GM18498 (cell line): Measurements from ENCODE around the gene ZBP1.

Experiments
- ATAC-seq: cut with Tn5 transposase; IDR thresholded peaks from one replicate; pipeline ENCODE4 v1.9.1; 2021; ENCODE audit warnings: mild to moderate bottlenecking, moderate library complexity; ENCODE audit not compliant: unreplicated experiment

The ZBP1 gene

DNA sequence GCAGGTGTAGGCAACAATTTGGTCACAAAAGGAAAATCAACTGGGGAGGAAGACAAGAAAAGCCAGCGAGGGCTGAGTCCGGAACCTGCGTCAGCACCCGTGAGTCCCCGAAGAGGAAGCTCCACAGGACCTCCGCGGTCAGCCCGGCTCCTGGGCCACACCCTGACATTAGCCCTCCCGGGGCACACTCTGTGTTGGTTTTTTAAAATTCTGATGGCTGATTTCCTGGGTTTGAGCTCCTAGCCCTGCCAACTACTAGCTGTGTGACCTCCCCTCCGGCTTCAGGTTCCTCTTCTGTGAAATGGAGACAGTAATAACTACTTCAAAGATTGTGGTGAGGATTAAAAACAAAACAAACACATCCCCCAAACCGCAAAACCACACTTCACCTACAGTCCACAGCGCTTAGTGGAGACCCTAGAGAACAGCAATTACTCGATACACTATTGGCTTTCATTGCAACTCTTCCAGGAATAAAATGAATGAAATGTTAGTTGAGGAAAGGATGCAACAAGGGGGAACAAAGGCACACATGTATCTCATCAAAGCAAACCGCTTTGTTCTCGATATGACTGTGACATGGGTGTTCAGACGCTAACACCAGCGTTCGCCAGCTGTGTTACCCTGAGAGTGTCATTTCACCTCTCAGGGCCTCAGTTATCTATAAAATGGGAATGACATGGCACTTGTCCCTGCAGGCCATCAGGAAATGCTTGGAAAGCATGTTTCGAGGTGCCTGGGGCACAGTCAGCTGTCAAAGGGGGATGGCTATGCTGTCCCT lies 985 bp downstream of the ZBP1 start:
- peak; percentile 54 for ATAC-seq

DNA sequence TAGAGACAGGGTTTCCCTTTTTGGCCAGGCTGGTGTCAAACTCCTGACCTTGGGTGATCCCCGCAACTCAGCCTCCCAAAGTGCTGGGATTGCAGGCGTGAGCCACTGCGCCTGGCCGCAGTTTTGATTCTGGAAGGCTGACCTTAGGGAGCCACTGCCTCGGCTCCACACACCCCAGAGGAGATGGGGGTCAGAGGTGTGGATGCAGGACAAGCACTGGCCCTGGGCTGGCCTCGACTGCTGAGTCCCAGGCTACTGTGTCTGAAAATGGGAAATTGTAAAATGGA lies 1.5 kb downstream of the ZBP1 start:
- ATAC-seq = peak; percentile 0

DNA sequence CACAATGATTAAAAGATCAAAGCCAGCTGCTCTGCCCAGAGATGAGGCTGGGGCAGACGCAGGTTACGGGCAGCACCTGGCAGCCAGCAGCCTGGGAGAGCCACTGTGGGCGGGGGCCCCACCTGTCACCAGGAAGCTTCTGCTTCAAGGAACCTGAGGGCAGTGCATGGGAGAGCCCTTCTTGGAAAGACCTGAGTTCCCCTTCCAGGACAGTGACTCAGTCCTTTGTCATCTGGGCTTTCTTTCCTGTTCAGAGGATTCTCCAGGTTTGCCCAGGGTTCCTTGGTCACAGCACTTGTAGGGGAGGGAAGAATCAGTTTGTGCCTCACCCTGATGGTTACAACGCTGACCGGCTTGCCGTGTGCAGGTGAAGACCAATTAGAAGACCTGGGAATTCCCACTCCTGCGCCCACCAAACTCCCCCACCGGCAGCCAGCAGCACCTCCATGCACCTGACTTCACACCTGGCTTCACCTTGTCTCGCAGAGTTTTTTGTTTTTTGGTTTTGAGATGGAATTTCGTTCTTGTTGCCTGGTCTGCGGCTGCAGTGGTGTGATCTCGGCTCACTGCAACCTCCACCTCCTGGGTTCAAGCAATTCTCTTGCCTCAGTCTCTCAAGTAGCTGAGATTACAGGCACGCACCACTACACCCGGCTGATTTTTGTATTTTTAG lies 2.0 kb downstream of the ZBP1 start:
- ATAC-seq = no peak

DNA sequence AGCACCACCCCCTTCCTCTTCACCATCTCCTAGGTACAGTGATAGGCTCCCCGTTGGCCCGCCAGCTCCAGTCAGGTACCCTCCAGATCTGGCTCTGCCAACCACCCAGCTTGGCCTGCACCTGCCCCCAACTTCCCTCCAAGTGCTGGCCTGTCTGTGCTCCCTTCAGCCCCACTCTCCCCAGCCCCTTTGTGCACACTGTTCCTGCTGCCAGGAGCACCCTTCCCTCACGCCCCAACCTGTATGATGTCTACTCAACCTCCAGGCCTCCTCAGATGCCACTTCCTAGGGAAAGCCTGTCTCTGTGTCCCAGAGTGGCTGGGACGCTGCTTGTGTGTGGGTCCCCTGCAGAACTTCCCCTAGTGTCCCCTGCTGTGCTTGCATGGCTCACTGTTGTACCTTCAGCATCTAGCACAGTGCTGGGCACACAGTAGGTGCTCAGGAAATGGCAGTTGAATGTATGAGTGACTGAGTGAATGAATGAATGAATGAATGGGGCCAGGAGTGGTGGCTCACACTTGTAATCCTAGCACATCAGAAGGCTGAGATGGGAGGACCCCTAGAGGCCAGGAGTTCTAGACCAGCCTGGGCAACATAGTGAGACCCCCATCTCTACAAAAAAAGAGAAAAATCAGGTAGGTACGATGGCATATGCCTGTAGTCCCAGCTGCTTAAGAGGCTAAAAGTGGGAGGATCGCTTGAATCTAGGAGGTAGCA lies 3.0 kb downstream of the ZBP1 start:
- no peak for ATAC-seq

DNA sequence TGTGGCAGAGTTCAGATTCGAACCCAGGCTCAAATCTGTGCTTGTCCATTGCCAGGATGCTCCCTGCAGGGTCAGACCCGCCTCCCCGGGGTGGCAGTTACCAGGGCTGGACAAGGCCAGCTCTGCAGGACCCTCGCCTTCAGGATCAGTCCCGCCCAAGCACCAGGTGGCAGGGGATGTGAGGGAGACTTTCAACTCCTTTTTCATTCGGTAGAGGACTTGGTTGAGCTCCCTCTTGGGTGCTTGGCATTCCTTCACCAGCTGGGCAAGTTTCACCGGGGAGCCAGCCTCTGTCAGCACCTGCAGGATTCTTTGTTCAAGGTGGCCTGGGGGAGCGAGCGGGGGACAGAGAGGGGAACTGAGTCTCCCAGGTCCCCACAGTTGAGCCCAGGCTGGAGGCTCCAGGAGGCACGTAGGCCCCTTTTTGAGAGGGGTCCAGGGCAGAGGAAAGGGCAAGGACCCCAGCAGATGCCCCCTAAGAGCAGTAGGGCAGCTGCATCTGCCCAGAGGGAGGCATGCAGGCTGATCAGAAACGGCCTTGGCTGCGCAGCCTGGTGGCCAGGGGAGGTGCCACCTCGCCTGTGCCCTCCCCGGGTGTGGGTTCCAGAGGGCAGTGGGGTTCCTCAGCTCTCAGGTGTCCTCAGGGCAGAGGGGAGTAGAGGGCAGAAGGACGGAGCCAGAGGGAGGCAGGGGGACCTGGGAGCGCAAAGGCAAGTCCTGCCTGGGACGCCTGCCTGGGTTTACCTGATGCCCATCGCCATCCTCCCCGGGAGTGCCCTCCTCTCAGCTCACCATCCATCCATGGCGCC lies 3.9 kb downstream of the ZBP1 start:
- no peak for ATAC-seq

DNA sequence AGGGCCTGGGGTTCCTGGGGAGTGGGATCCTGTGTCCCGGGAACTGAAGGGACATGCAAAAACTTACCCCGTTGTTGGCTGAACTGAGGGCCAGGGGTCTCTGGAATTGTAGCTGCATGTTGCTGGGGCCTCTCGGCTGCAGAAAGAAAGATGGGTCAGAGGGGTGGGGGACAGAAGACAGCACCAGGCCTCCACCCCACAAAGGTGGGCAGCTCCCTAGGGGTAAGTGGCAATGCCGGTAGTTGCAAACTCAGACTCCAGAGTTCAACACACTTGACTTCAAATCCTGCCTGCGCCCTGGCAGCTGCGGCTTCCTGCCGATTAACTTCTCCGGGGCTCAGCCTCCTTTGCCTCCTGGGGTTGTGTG lies 4.8 kb downstream of the ZBP1 start:
- ATAC-seq = no peak

DNA sequence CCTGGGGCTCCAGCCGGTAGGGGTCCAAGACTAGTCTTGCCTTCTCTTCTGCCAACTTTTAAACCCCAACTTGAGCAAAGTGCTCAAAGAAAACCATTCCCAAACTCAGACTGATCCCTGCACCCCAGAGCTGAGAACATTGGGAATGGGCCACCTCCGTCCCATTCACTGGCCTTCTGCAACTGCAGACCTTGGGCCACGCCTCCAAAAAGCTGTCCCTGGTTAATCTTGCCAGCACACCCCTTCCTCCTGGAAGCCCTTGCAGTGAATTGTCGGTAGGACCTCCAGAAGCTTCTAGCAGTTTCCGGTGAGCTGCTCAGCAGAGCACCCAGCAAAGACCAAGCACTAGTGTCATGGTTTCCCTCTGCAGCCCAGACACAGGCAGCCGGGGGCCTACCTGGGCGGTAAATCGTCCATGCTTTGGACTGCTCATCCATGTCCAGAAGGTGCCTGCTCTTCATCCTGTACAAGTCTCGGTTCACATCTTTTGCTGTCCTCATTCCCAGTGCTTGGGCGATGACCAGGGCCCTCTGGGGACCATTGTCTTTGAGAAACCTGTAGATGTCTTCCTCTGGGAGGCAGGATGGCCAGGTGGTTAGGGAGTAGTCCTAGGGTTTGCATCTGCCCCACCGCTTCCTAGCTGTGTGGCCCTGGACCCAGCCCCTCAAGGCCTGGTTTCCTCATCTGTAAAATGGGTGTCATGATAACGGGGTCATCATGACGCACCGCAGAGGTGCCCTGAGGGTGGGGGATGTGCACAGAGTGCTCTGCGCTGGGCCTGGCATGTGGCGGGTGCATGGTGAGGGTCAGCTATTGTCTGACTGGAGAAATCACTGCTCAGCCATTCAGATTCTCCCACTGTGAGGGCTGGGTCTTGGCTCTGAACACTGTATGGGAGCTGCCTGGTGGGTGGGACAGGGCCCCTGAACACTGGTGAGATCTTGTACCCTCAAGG lies 5.5 kb downstream of the ZBP1 start:
- no peak for ATAC-seq

DNA sequence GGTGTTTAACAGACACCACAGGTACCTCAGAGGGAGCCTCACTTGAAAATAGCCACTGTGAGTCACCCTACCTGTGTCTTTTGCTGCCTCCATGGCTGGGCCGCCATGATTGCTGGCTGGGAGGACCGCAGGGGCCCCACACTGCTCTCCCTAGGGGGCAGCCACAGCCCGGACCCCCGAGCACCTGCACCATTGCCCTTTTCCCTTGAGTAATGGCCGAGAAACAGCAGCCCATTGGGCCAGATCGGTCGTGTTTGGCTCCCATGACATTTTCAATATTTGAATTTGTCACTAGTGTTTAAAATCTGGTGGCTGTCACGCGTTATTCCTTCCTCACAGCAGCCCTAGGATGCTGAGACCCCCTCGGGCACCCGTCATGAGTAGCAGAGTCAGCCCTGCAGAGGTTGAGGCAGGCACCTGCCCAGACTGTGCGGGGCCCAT lies 6.7 kb downstream of the ZBP1 start:
- ATAC-seq = no peak

DNA sequence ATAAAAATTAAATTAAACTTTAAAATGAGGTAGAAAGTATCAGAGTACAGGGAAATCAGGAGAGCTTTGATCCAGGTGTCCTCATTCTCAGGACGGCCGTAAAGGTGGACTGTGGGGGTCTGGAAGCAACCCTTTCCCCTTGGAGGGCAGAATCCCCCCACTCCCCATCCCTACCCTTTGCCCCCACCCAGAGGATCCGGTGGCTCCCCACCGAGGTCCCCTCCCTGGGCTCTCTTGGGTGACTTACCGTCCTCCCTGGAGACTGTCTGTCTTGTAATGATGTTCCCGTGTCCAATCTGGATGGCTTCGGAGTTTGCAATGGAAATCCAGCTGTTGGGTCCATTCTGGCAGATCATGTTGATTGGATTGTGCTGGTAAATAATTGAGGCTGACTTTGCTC lies 7.3 kb downstream of the ZBP1 start:
- no peak for ATAC-seq

DNA sequence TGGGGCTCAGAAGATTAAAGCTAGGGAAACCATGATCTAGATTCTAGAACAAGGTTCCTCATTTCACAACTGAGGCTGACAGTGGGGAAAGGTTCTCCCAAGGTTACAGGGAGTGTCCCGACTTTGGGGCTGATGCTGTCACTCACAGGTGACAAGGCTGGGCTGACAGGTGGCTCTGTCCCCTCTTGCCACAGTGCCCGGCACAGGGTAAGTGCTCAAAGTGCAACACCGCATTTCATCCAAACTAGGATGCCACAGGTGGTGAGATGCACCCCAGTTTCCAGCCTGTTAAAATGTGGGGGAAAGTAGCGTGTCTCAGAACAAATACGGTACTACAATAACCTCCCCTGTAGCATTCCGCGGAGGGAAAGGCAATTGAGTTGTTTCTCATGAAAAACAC lies 7.8 kb downstream of the ZBP1 start:
- ATAC-seq = no peak

DNA sequence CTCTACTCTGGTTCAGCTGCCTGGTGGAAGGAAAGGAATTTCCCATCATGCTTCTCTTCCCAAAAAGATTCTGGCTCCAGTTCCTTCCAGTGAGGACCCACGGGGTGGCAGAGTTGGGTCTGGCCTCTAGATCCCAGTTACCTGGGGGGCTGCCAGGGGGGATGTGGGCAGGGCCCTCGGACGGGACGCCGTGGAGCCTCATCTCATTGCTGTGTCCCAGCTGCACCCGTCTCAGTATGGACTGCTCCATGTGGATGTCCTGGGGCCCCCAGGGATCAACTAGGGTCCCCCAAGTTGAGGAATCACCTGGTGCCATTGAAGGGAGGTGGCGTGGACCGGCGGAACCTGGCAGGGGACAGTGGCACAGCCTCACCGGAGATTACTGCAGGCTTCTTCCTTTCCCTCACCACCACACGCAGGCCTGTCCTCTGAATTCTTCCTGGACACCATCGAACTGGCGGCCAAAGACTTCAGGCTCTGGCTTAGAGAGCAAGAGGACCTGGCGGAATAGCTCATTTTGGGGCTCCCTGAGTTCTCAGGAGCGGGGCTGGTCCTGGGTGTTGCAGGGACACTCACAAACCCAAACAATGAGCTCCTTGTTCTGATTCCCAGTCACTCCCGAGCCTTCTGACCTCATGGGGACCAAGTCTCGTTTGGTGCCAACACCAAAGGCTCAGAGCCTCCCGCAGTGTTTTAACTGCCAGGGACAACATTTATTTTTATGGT lies 8.5 kb downstream of the ZBP1 start:
- no peak for ATAC-seq

DNA sequence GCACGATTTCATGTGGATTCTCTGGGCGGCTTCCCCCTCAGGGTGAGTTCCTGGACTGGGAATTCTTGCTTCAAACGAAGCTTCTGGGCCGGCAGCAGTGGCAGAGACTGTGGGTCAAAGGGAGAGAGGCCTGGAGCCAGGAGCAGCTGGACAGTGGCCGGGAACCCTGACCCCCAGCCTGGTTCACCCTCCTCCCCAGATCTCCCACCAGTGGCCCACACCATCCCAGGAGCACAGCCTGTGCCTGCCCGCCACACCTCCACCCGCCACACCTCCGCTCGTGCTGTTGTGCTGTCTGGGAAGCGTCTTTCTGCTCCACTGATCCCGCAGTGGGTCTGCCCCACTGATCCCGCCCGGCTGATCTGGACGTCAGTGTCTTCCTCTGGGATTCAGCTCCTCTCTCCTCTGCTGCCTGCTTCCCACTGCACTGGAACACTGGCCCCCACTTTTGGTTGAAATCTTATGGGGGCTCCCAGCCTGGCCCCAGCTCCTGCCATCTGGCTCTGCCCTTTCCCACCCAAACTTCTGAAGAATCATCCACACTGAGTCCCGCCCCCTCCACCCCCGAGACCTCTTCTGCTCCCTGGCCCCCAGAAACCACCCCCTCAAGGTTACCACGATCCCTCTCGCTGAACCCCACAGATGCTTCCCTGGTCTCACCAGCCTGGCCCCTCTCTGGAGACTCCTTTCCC lies 9.8 kb downstream of the ZBP1 start:
- ATAC-seq = no peak

DNA sequence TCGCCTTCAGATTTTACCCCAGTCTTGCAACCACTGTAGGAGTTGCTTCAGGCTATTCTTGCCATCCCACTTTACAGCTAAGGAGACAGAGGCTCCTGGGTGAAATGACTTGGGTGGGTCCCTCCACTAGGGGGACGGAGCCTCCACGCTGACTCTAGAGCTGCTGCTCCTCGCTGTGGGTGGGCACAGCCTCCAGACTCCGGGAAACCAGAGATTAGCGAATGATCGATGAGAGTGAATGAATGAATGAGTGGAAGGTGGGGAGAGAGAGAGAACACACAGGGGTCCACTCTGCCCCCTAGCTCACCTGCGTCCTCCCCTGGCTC lies 10.4 kb downstream of the ZBP1 start:
- ATAC-seq = no peak

DNA sequence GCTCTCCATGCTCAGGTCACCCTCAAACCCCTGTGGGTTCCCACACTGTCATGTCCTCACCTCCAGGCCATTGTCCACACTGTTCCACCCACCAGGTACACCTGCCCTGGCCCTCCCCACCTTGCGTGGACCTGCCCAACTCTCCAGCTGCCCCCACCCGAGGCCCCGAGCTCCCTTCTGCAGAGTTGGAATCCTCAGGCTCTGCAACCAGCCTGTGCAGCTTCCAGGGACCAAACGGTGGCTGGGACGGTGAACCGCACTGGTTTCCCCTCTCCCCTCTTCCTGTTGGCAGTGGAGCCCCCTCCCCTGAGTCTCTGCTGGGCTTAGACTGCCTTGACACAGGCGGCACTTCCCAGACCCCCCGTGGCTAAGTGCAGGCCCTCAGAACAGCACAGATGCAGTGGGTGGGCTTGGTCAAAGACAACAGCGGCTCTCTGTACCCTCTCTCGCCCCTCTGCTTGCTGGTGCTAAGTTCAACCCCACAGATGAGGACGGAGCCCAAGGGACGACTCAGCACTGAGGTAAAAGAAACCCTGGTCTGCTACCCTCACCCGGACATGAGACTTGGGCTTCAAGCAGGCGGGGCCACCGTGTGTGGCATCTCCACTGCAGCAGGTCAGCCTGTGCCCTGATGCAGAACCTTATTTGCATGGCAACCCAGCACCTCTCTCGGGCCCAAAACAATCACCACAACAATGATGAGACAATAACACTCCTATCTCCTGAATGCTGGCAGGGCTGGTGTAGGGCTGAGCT lies 11.0 kb downstream of the ZBP1 start:
- no peak for ATAC-seq

DNA sequence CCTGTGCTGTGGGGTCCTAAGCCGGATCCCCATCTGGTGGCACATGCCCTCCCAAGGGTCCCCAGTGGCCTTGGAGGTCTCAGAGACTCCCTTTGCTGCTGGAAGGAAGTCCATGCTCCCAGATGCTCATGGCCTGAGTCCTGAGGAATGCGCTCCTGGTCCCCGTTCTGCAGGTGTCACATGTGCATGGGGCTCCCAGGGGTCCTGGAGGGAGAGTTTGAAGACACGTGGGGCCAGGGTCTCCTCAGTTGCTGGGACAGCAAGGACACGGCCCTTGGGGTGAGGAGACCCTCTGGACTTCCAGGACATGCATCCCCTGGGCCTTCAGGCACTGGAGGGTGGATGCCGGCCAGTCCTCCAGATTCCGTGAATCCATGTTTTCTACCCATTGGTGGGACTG lies 11.7 kb downstream of the ZBP1 start:
- ATAC-seq = no peak

DNA sequence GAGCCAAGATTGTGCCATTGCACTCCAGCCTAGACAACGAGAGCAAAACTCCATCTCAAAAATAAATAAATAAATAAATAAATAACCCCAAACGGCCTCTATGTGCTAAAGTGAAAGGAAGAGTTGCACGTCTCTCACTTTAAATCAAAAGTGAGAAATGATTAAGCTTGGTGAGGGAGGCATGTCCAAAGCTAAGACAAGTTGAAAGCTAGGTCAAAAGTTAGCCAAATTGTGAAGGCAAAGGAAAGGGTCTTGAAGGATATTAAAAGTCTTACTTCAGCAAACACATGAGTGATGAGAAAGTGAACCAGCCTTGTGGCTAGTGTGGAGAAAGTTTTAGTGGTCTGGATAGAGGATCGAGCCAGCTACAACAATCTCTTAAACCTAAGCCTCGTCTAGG lies 14.3 kb downstream of the ZBP1 start:
- no peak for ATAC-seq

DNA sequence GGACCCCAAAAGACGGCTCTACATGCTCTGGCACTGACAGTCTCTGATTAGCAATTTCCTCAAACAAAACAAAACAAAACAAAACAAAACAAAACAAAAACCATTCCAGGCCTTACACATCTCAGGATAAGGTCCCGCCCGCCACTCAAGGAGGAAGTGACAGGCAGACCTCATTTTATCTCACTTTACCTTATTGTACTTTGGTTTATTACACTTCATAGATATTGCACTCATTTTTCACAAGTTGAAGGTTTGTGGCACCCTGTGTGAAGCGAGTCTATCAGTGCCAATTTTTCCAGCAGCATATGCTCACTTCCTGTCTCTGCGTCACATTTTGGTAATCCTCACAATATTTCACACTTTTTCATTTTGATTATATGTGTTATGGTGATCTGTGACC lies 15.2 kb downstream of the ZBP1 start:
- ATAC-seq = no peak

DNA sequence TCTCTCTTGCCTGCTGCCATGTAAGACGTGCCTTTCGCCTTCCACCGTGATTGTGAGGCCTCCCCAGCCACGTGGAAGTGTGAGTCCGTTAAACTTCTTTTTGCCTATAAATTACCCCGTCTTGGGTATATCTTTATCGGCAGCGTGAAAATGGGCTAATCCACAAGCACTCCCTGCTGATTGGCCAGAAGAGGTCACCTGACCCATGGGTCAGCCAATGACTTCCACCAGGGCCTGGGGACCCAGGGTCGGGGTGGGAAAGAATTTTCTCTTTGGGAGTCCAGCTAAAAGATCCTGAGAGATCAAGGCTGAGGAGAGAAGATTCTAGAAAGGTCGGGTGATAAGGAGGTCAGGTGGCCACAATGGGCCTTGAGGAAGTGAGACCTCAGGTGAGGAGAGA lies 17.1 kb downstream of the ZBP1 start:
- ATAC-seq = no peak

DNA sequence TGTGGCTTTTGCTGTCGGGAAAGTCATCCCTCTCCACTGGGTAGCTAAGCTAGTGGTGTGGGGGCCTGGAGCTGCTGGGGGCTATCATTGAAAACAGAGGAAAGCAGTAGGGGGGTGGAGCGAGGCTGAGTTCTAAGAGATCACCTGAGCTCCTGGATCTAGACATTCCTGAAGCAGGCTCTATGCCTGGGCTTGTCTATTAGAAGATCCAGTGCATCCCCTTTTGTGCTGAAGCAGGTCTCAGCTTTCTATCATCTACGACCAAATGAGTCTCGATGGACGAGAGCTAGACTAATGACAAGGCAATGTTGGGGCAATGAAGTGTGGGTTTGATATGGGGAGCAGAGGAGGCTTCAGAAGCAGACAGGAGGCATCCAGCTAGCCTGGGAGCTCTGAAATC lies 18.5 kb downstream of the ZBP1 start:
- no peak for ATAC-seq
